Loucy (cell line): Measurements from ENCODE around the gene OCLN.

ENCODE experiments used
- H2AFZ ChIP-seq: fragments of 200-600 bp; sonication (generic); 2 replicates; pipeline ENCODE4 v1.6.0; 2016; ENCODE audit warnings: antibody characterized with exemption, mild to moderate bottlenecking, low read length, moderate library complexity
- H3F3A ChIP-seq: fragments of 200-600 bp; 2 replicates; pipeline ENCODE4 v1.6.0; 2016; ENCODE audit warnings: antibody characterized with exemption, low read depth, mild to moderate bottlenecking
- H3K27me3 ChIP-seq: fragments of 200-600 bp; sonication (generic); 2 replicates; pipeline ENCODE4 v1.6.1; 2014; ENCODE audit warnings: low read length, mild to moderate bottlenecking; ENCODE audit not compliant: insufficient read depth, poor library complexity, severe bottlenecking
- H3K36me3 ChIP-seq: fragments of 200-600 bp; sonication (generic); 2 replicates; pipeline ENCODE4 v1.6.1; 2016; ENCODE audit warnings: low read length; ENCODE audit not compliant: insufficient read depth
- H3K4me1 ChIP-seq: fragments of 200-600 bp; sonication (generic); 2 replicates; pipeline ENCODE4 v1.5.1; 2014; ENCODE audit warnings: low read length, mild to moderate bottlenecking; ENCODE audit not compliant: insufficient read depth, poor library complexity, severe bottlenecking
- H3K4me2 ChIP-seq: fragments of 200-600 bp; sonication (generic); 2 replicates; pipeline ENCODE4 v1.6.0; 2014; ENCODE audit warnings: antibody characterized with exemption, low read length, low read depth, mild to moderate bottlenecking; ENCODE audit not compliant: poor library complexity, severe bottlenecking
- H3K4me3 ChIP-seq: fragments of 200-600 bp; sonication (generic); 2 replicates; pipeline ENCODE4 v1.5.1; 2014; ENCODE audit warnings: low read length, mild to moderate bottlenecking, mixed read lengths; ENCODE audit not compliant: poor library complexity, severe bottlenecking
- H3K79me2 ChIP-seq: fragments of 200-600 bp; sonication (generic); 2 replicates; pipeline ENCODE4 v1.6.1; 2014; ENCODE audit warnings: low read length; ENCODE audit not compliant: insufficient read depth
- H3K9ac ChIP-seq: fragments of 200-600 bp; sonication (generic); 2 replicates; pipeline ENCODE4 v1.6.0; 2014; ENCODE audit warnings: mild to moderate bottlenecking, low read depth, low read length, moderate library complexity; ENCODE audit not compliant: poor library complexity, severe bottlenecking
- H3K9me2 ChIP-seq: fragments of 200-600 bp; sonication (generic); replicated peaks from 2 replicates; pipeline ENCODE4 v1.6.1; 2016; ENCODE audit warnings: low read depth, low read length, mixed read lengths
- H3K9me3 ChIP-seq: fragments of 200-600 bp; sonication (generic); 2 replicates; pipeline ENCODE4 v1.6.1; 2014; ENCODE audit warnings: mild to moderate bottlenecking, antibody characterized with exemption, low read length, low read depth; ENCODE audit not compliant: insufficient read depth
- H4K20me1 ChIP-seq: fragments of 200-600 bp; sonication (generic); 2 replicates; pipeline ENCODE4 v1.6.0; 2014; ENCODE audit warnings: antibody characterized with exemption, low read length, mild to moderate bottlenecking; ENCODE audit not compliant: insufficient read depth, poor library complexity, severe bottlenecking
- EZH2phosphoT487 ChIP-seq: fragments of 200-600 bp; IDR thresholded peaks from 2 replicates; pipeline ENCODE4 v1.6.1; 2018; ENCODE audit warnings: antibody characterized with exemption, mild to moderate bottlenecking, moderate library complexity, borderline replicate concordance
- TF ChIP-seq, protein P1 (sequence below): fragments of 200-600 bp; sonication (generic); conservative IDR thresholded peaks from 2 replicates; pipeline ENCODE4 v1.5.1; 2014; ENCODE audit warnings: mild to moderate bottlenecking, antibody characterized with exemption, low read length

The OCLN gene

DNA sequence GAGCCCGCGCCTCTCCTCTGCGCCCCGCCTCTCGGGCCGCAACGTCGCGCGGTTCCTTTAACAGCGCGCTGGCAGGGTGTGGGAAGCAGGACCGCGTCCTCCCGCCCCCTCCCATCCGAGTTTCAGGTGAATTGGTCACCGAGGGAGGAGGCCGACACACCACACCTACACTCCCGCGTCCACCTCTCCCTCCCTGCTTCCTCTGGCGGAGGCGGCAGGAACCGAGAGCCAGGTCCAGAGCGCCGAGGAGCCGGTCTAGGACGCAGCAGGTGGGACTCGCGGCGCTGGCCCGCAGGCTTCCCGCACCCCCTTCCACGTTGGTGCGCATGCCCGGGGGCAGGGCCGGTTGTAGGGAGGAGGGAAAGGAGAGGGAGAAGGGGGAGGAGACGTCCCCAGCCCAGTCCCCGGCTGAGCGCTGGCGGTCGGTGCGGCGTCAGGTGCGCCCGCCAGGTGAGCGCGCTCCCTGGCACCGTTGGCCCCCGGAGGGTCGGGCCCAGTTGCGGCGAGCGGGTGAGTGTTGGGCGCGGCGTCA is at the start of gene OCLN:
Gene OCLN (plus strand): TSS at position 400 of the 532 bp plus-strand sequence. CDS start 11,455 bp downstream, outside the sequence.
- no peaks in the 10 kb centered on the region for H3K36me3 ChIP-seq
- no peak within 1 kb of the TSS for H3K4me2 ChIP-seq
- no peaks in the 10 kb centered on the region for H3K9me2 ChIP-seq
- H3K9ac ChIP-seq = no peak within 1 kb of the TSS
- TF ChIP-seq, protein P1, sequence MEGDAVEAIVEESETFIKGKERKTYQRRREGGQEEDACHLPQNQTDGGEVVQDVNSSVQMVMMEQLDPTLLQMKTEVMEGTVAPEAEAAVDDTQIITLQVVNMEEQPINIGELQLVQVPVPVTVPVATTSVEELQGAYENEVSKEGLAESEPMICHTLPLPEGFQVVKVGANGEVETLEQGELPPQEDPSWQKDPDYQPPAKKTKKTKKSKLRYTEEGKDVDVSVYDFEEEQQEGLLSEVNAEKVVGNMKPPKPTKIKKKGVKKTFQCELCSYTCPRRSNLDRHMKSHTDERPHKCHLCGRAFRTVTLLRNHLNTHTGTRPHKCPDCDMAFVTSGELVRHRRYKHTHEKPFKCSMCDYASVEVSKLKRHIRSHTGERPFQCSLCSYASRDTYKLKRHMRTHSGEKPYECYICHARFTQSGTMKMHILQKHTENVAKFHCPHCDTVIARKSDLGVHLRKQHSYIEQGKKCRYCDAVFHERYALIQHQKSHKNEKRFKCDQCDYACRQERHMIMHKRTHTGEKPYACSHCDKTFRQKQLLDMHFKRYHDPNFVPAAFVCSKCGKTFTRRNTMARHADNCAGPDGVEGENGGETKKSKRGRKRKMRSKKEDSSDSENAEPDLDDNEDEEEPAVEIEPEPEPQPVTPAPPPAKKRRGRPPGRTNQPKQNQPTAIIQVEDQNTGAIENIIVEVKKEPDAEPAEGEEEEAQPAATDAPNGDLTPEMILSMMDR = no peak
- TF ChIP-seq EZH2phosphoT487 = no peak
- H4K20me1 ChIP-seq = no peaks in the 10 kb centered on the region
- H3K9me3 ChIP-seq = no peaks in the 10 kb centered on the region
- H3K27me3 ChIP-seq = no peaks in the 10 kb centered on the region
- H3K4me3 ChIP-seq = no peak within 1 kb of the TSS
- no peak within 1 kb of the TSS for H2AFZ ChIP-seq
- no peaks in the 10 kb centered on the region for H3F3A ChIP-seq
- H3K4me1 ChIP-seq = no peaks in the 10 kb centered on the region
- H3K79me2 ChIP-seq = no peaks in the 10 kb centered on the region

DNA sequence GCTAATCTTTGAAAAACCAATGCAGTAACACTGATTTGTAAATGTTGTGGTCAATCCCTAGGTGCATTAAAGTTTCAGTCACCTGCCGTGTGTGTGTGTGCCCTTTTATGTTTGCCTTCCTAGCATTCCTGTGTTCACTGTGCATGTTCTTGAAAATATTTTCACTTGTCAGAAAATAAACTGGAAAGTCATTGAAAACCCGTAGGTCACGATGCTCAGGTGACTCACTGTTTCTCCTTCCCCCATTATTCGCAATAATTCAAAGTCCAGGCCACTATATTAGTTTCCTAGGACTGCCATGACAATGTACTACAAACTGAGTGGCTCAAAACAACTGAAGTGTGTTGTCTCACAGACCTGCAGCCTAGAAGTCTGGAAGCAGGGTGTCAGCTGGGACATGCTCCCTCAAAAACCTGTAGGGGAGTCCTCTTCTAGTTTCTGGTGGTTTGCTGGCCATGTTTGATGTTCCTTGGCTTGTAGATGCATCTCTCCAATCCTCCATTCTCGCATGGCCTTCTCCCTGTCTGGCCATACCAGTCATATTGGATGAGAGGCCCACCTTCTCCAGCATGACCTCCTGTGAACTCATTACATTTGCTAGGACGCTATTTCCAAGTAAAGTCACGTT is 48.3 kb upstream of the OCLN start:
- H3K9me3 ChIP-seq = no peaks in the 10 kb centered on the region
- no peaks in the 10 kb centered on the region for H3F3A ChIP-seq
- H3K4me3 ChIP-seq = no peak overlapping the region
- no peaks in the 10 kb centered on the region for H4K20me1 ChIP-seq
- H2AFZ ChIP-seq = no peak overlapping the region
- no peaks in the 10 kb centered on the region for H3K27me3 ChIP-seq
- H3K9ac ChIP-seq = no peak overlapping the region
- no peaks in the 10 kb centered on the region for H3K36me3 ChIP-seq
- no peak for TF ChIP-seq EZH2phosphoT487
- TF ChIP-seq, protein P1 = no peak
- no peak overlapping the region for H3K4me2 ChIP-seq
- no peaks in the 10 kb centered on the region for H3K4me1 ChIP-seq
- no peaks in the 10 kb centered on the region for H3K9me2 ChIP-seq
- no peaks in the 10 kb centered on the region for H3K79me2 ChIP-seq

DNA sequence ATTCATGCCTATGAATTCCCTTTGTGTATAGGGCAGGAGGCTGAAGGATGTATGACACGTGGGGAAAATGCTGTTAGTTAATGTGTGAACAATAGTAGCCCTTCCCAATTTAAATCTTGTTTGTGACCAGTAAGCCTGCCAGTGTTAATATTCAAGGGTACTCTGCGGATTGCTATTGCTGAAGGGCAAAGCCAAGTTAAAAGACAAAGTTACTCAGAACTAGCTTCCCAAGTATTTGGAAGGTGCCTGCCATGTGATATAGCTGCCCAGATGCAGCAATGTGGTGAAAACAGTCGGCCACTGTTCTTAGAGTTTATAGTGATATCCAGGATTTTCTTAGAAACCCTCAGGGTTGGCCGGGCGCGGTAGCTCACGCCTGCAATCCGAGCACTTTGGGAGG is 43.1 kb upstream of the OCLN start:
- Histone ChIP-seq H3K9me3 (no peaks in the 10 kb centered on the region), H3K4me3 (no peak overlapping the region)

More for the DNA sequence above, 43.1 kb upstream of the OCLN start:
- Histone ChIP-seq H3K79me2 (no peaks in the 10 kb centered on the region), H3K9ac (no peak overlapping the region), H3F3A (no peaks in the 10 kb centered on the region), H3K27me3 (no peaks in the 10 kb centered on the region), H3K9me2 (no peaks in the 10 kb centered on the region), H3K4me2 (no peak overlapping the region), H3K4me1 (no peaks in the 10 kb centered on the region), H2AFZ (no peak overlapping the region), H4K20me1 (no peaks in the 10 kb centered on the region), H3K36me3 (no peaks in the 10 kb centered on the region)
- TF ChIP-seq, protein P1 = no peak
- TF ChIP-seq EZH2phosphoT487 = no peak
